Measurements from ENCODE around the gene HLA-DRA.

HLA-DRA gene

DNA sequence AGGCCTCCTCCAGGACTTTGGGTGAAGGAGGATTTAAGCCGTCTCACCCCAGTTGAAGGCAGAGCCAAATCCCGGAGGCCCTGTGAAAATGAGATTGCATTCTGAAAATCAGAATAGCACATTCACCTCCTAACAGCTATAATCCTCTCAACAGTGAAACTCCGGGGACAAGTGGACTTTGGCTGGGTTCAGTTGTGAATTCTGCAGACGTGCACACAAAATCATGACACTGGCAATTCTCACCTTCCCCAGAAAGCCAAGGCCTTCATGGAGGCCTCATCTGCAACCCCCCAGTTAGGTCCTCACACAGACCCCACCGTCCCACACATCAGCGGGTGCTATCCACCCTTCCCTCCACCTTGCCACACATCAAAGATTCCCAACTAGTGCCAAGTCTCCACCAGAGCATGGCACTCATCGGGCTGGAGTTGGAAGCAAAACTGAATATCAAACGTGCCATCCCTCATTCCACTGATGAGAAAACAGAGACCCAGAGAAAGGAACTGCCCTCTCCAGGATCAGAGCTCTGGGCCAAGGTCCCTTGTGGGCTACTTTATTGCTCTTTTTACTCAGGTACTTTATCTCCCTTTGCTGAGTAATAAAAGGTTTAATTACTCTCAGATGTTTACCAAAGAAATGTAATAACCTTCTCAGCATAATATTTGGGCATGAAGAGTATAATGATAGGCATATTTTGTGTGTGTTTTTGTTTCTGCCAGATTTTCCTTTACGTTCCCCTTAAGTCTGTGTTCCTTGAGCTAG is 27.9 kb upstream of the HLA-DRA start:
- Histone ChIP-seq H3K9ac (ENCODE audit: low read length) (no peak overlapping the region), H3K36me3 (ENCODE audit: control insufficient read depth, insufficient read depth, low read length, severe bottlenecking) (no peaks in the 10 kb centered on the region), H3K4me3 (ENCODE audit: low read length) (no peak overlapping the region), H3K27me3 (replicated peaks; ENCODE audit: control insufficient read depth, insufficient read depth, low read length) (peaks cover 70% of the 10 kb centered on the region), H3K9me3 (ENCODE audit: control insufficient read depth, low read length) (no peaks in the 10 kb centered on the region), H3K4me1 (ENCODE audit: control insufficient read depth, insufficient read depth, low read length) (no peaks in the 10 kb centered on the region)
- DNase-seq (ENCODE audit: low read depth), result no peak

- Histone ChIP-seq H3K27me3 (replicated peaks; ENCODE audit: control insufficient read depth, insufficient read depth, low read length) (peaks cover 69% of the 10 kb centered on the region), H3K4me1 (ENCODE audit: control insufficient read depth, insufficient read depth, low read length) (no peaks in the 10 kb centered on the region), H3K4me3 (ENCODE audit: low read length) (no peak overlapping the region), H3K9me3 (ENCODE audit: control insufficient read depth, low read length) (no peaks in the 10 kb centered on the region), H3K36me3 (ENCODE audit: control insufficient read depth, insufficient read depth, low read length, severe bottlenecking) (no peaks in the 10 kb centered on the region), H3K9ac (ENCODE audit: low read length) (no peak overlapping the region)
- DNase-seq (ENCODE audit: low read depth), result peak; percentile 84
These were observed 26.1 kb upstream of the HLA-DRA start for GRCh38 chr6:32413427-32414047.

GRCh38 chr6:32415521-32416019 is 24.1 kb upstream of the HLA-DRA start:
- Histone ChIP-seq H3K4me3 (ENCODE audit: low read length) (no peak overlapping the region), H3K36me3 (ENCODE audit: control insufficient read depth, insufficient read depth, low read length, severe bottlenecking) (no peaks in the 10 kb centered on the region), H3K9me3 (ENCODE audit: control insufficient read depth, low read length) (no peaks in the 10 kb centered on the region), H3K27me3 (replicated peaks; ENCODE audit: control insufficient read depth, insufficient read depth, low read length) (peaks cover 80% of the 10 kb centered on the region), H3K9ac (ENCODE audit: low read length) (no peak overlapping the region), H3K4me1 (ENCODE audit: control insufficient read depth, insufficient read depth, low read length) (no peaks in the 10 kb centered on the region)
- DNase-seq (ENCODE audit: low read depth), result peak; percentile 89

- H3K9ac ChIP-seq (ENCODE audit: low read length), result no peak overlapping the region
- H3K9me3 ChIP-seq (ENCODE audit: control insufficient read depth, low read length), result no peaks in the 10 kb centered on the region
- no peak overlapping the region for H3K4me3 ChIP-seq (ENCODE audit: low read length)
- H3K27me3 ChIP-seq (replicated peaks; ENCODE audit: control insufficient read depth, insufficient read depth, low read length), result peaks cover 82% of the 10 kb centered on the region
- DNase-seq (ENCODE audit: low read depth), result no peak
- H3K4me1 ChIP-seq (ENCODE audit: control insufficient read depth, insufficient read depth, low read length), result no peaks in the 10 kb centered on the region
- H3K36me3 ChIP-seq (ENCODE audit: control insufficient read depth, insufficient read depth, low read length, severe bottlenecking), result no peaks in the 10 kb centered on the region
These were observed 23.7 kb upstream of the HLA-DRA start for GRCh38 chr6:32416036-32416435.

GRCh38 chr6:32424589-32425300 is 14.9 kb upstream of the HLA-DRA start:
- Histone ChIP-seq H3K27me3 (replicated peaks; ENCODE audit: control insufficient read depth, insufficient read depth, low read length) (peaks cover 26% of the 10 kb centered on the region), H3K36me3 (ENCODE audit: control insufficient read depth, insufficient read depth, low read length, severe bottlenecking) (no peaks in the 10 kb centered on the region), H3K4me1 (ENCODE audit: control insufficient read depth, insufficient read depth, low read length) (peaks cover 9% of the 10 kb centered on the region), H3K9me3 (ENCODE audit: control insufficient read depth, low read length) (no peaks in the 10 kb centered on the region), H3K4me3 (ENCODE audit: low read length) (no peak overlapping the region), H3K9ac (ENCODE audit: low read length) (no peak overlapping the region)
- no peak for DNase-seq (ENCODE audit: low read depth)

DNA sequence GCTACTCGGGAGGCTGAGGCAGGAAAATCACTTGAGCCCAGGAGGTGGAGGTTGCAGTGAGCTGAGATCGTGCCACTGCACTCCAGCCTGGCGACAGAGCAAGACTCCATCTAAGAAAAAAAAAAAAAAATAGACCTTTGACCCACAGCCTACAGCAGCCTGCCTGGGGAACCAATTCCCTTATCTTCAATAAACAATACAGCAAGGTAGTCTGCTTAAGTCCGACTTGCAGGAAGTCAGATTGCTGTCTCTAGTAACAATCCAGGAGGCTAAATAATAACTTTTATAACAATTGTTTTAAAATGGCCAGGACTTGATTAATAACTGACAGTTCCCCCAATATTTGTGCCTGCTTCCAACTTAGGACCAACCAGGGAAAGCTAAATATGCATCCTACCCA is 13.3 kb upstream of the HLA-DRA start:
- H3K4me3 ChIP-seq (ENCODE audit: low read length), result no peak overlapping the region
- H3K36me3 ChIP-seq (ENCODE audit: control insufficient read depth, insufficient read depth, low read length, severe bottlenecking), result no peaks in the 10 kb centered on the region
- H3K27me3 ChIP-seq (replicated peaks; ENCODE audit: control insufficient read depth, insufficient read depth, low read length), result peaks cover 17% of the 10 kb centered on the region
- H3K9me3 ChIP-seq (ENCODE audit: control insufficient read depth, low read length), result no peaks in the 10 kb centered on the region
- peaks cover 9% of the 10 kb centered on the region for H3K4me1 ChIP-seq (ENCODE audit: control insufficient read depth, insufficient read depth, low read length)
- no peak overlapping the region for H3K9ac ChIP-seq (ENCODE audit: low read length)
- no peak for DNase-seq (ENCODE audit: low read depth)

DNA sequence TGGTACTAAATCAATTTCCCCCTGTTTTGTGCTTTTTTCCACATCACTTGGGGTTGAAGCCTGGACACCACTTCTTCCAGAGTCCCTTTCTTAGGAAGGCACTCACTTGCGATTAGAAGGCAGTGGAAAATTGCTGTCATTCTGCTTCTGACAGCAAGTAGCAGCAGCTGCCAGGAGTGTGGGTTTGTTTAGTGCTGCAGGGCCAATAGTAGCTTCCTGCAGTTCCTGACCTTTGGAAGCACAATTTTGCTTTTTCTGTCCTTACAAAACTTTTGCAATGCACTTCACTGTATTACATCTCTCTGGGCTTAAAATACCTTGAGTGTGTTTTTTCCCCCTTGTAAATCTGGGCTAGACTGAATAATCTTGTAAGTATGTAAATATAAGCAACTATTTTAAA is 12.5 kb upstream of the HLA-DRA start:
- Histone ChIP-seq H3K9me3 (ENCODE audit: control insufficient read depth, low read length) (no peaks in the 10 kb centered on the region), H3K4me3 (ENCODE audit: low read length) (no peak overlapping the region), H3K9ac (ENCODE audit: low read length) (no peak overlapping the region), H3K27me3 (replicated peaks; ENCODE audit: control insufficient read depth, insufficient read depth, low read length) (peaks cover 14% of the 10 kb centered on the region), H3K36me3 (ENCODE audit: control insufficient read depth, insufficient read depth, low read length, severe bottlenecking) (no peaks in the 10 kb centered on the region), H3K4me1 (ENCODE audit: control insufficient read depth, insufficient read depth, low read length) (peaks cover 9% of the 10 kb centered on the region)
- no peak for DNase-seq (ENCODE audit: low read depth)

- Histone ChIP-seq H3K9ac (ENCODE audit: low read length) (no peak overlapping the region), H3K4me1 (ENCODE audit: control insufficient read depth, insufficient read depth, low read length) (peaks cover 9% of the 10 kb centered on the region), H3K9me3 (ENCODE audit: control insufficient read depth, low read length) (no peaks in the 10 kb centered on the region), H3K27me3 (replicated peaks; ENCODE audit: control insufficient read depth, insufficient read depth, low read length) (peaks cover 21% of the 10 kb centered on the region), H3K4me3 (ENCODE audit: low read length) (no peak overlapping the region), H3K36me3 (ENCODE audit: control insufficient read depth, insufficient read depth, low read length, severe bottlenecking) (no peaks in the 10 kb centered on the region)
- no peak for DNase-seq (ENCODE audit: low read depth)
These were observed 11.7 kb upstream of the HLA-DRA start for GRCh38 chr6:32427934-32428474.

- Histone ChIP-seq H3K9me3 (ENCODE audit: control insufficient read depth, low read length) (no peaks in the 10 kb centered on the region), H3K4me3 (ENCODE audit: low read length) (no peak overlapping the region), H3K4me1 (ENCODE audit: control insufficient read depth, insufficient read depth, low read length) (peaks cover 9% of the 10 kb centered on the region), H3K36me3 (ENCODE audit: control insufficient read depth, insufficient read depth, low read length, severe bottlenecking) (no peaks in the 10 kb centered on the region), H3K27me3 (replicated peaks; ENCODE audit: control insufficient read depth, insufficient read depth, low read length) (peaks cover 29% of the 10 kb centered on the region), H3K9ac (ENCODE audit: low read length) (no peak overlapping the region)
- no peak for DNase-seq (ENCODE audit: low read depth)
These were observed 9.5 kb upstream of the HLA-DRA start for GRCh38 chr6:32430179-32430578.

- no peak overlapping the region for H3K4me3 ChIP-seq (ENCODE audit: low read length)
- H3K4me1 ChIP-seq (ENCODE audit: control insufficient read depth, insufficient read depth, low read length), result peaks cover 9% of the 10 kb centered on the region
- no peak overlapping the region for H3K9ac ChIP-seq (ENCODE audit: low read length)
- H3K9me3 ChIP-seq (ENCODE audit: control insufficient read depth, low read length), result no peaks in the 10 kb centered on the region
- H3K36me3 ChIP-seq (ENCODE audit: control insufficient read depth, insufficient read depth, low read length, severe bottlenecking), result no peaks in the 10 kb centered on the region
- H3K27me3 ChIP-seq (replicated peaks; ENCODE audit: control insufficient read depth, insufficient read depth, low read length), result peaks cover 29% of the 10 kb centered on the region
- no peak for DNase-seq (ENCODE audit: low read depth)
These were observed 8.5 kb upstream of the HLA-DRA start for GRCh38 chr6:32431142-32431541.

GRCh38 chr6:32432050-32432450 is 7.6 kb upstream of the HLA-DRA start:
- Histone ChIP-seq H3K4me1 (ENCODE audit: control insufficient read depth, insufficient read depth, low read length) (peaks cover 8% of the 10 kb centered on the region), H3K4me3 (ENCODE audit: low read length) (no peak overlapping the region), H3K36me3 (ENCODE audit: control insufficient read depth, insufficient read depth, low read length, severe bottlenecking) (no peaks in the 10 kb centered on the region), H3K9me3 (ENCODE audit: control insufficient read depth, low read length) (no peaks in the 10 kb centered on the region), H3K27me3 (replicated peaks; ENCODE audit: control insufficient read depth, insufficient read depth, low read length) (peaks cover 29% of the 10 kb centered on the region), H3K9ac (ENCODE audit: low read length) (no peak overlapping the region)
- DNase-seq (ENCODE audit: low read depth), result peak; percentile 67
